BE2C (cell line): ENCODE data around the gene TEX13A.
"Not testable (repeated sequence)": the region's sequence is repeated elsewhere in the genome, so short reads cannot be mapped to it uniquely, and the experiment has no call there.

ENCODE experiments used
- DNase-seq: peaks from one replicate; pipeline ENCODE4 v3.0.0-alpha.2; 2020
- H3K27me3 ChIP-seq: fragments of 250-450 bp; sonication (Bioruptor Pico); 2 replicates; pipeline ENCODE4 v1.5.1; 2020; ENCODE audit warnings: mild to moderate bottlenecking
- H3K36me3 ChIP-seq: fragments of 250-450 bp; sonication (Bioruptor Pico); 2 replicates; pipeline ENCODE4 v1.5.1; 2020; ENCODE audit warnings: mild to moderate bottlenecking
- H3K4me1 ChIP-seq: fragments of 250-450 bp; sonication (Bioruptor Pico); 2 replicates; pipeline ENCODE4 v1.5.1; 2020
- H3K4me3 ChIP-seq: 2 replicates; pipeline ENCODE4 v1.5.1; 2011; ENCODE audit warnings: low read depth, low read length
- H3K9me3 ChIP-seq: fragments of 250-450 bp; sonication (Bioruptor Pico); 2 replicates; pipeline ENCODE4 v1.5.1; 2020
- TF ChIP-seq, protein P1 (sequence below): IDR thresholded peaks from 2 replicates; pipeline ENCODE4 v1.5.1; 2012; ENCODE audit warnings: mild to moderate bottlenecking, low read depth, low read length

Gene TEX13A

DNA sequence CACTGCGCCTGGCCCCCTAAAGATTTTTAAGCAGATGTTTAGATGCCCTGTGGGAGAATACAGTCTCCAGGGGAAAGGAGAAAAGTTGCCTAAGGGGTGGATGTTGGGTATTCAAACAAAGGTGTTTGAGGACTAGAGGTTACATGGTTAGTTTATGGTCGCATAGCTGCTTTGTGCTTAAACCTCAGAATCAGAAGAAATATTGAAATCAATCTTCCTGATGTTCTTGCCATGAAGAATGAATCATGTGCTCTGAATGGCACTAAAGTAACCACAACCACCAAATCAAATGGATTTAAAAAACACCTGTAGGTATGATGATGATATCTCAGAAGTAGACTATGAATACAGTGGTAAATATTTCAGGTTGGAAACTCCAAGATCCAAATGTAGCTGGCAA lies 42.7 kb upstream of the TEX13A start:
- H3K9me3 ChIP-seq, result no peaks in the 10 kb centered on the region
- no peaks in the 10 kb centered on the region for H3K4me1 ChIP-seq
- H3K27me3 ChIP-seq, result no peaks in the 10 kb centered on the region
- TF ChIP-seq, protein P1, sequence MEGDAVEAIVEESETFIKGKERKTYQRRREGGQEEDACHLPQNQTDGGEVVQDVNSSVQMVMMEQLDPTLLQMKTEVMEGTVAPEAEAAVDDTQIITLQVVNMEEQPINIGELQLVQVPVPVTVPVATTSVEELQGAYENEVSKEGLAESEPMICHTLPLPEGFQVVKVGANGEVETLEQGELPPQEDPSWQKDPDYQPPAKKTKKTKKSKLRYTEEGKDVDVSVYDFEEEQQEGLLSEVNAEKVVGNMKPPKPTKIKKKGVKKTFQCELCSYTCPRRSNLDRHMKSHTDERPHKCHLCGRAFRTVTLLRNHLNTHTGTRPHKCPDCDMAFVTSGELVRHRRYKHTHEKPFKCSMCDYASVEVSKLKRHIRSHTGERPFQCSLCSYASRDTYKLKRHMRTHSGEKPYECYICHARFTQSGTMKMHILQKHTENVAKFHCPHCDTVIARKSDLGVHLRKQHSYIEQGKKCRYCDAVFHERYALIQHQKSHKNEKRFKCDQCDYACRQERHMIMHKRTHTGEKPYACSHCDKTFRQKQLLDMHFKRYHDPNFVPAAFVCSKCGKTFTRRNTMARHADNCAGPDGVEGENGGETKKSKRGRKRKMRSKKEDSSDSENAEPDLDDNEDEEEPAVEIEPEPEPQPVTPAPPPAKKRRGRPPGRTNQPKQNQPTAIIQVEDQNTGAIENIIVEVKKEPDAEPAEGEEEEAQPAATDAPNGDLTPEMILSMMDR, result no peak
- H3K4me3 ChIP-seq, result no peak overlapping the region
- no peaks in the 10 kb centered on the region for H3K36me3 ChIP-seq
- DNase-seq, result no peak

DNA sequence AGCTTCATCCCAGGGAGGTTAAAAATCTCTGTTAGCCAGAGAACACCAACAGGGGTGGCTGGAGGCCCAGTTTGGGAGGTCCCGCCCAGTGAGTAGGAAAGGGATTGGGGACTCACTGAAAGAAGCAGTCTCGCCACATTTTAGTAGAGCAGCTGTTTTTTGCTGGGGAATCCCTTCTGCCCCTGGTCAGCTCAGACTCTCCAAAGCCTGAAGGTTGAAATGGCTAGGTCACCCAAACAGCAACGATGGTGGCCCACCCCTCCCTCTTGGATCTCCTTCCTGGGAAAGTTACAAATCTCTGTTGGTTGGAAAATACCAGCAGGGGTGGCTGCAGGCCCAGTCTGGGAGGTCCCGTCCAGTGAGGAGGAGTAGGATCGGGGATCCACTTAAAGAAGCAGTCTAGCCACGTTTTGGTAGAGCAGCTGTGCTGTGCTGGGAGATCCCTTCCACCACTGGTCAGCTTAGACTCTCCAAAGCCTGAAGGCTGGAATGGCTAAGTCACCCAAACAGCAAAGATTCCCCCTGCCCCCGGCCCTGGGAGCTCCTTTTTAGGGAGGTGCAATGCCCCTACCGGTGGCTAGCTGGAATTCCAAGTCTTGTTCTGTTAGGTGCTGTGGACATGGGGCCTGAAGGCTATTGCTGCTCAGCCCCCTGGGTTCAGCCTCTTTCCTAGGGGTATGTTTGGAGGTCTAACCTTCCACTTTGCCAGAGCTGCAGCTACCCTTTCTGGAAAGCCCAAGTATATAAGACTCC lies 40.0 kb upstream of the TEX13A start:
- TF ChIP-seq, protein P1, result no peak
- no peaks in the 10 kb centered on the region for H3K27me3 ChIP-seq
- H3K4me1 ChIP-seq, result no peaks in the 10 kb centered on the region
- no peak for DNase-seq
- H3K4me3 ChIP-seq, result no peak overlapping the region
- no peaks in the 10 kb centered on the region for H3K36me3 ChIP-seq
- H3K9me3 ChIP-seq, result no peaks in the 10 kb centered on the region

DNA sequence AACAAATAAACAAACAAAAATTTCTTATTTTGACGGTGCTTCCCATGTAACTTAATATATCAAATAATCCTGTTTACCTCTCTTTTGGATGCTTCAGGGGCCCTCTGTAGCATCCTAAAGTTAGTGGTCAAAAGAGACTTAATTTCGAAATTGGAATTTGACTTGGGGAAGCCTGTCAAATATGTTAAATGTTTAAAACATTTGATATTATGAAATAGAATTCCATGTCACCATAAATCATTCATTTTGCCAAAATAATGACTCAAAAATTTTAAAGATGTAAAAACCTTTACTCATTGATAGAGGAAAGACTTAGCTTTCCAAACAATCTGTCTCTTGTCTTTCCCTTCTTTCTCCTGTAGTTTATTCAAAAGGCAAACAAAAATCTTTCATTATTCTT lies 20.6 kb upstream of the TEX13A start:
- Histone ChIP-seq H3K27me3 (no peaks in the 10 kb centered on the region), H3K4me3 (no peak overlapping the region), H3K36me3 (no peaks in the 10 kb centered on the region), H3K4me1 (no peaks in the 10 kb centered on the region), H3K9me3 (no peaks in the 10 kb centered on the region)
- DNase-seq, result no peak
- TF ChIP-seq, protein P1, result no peak

DNA sequence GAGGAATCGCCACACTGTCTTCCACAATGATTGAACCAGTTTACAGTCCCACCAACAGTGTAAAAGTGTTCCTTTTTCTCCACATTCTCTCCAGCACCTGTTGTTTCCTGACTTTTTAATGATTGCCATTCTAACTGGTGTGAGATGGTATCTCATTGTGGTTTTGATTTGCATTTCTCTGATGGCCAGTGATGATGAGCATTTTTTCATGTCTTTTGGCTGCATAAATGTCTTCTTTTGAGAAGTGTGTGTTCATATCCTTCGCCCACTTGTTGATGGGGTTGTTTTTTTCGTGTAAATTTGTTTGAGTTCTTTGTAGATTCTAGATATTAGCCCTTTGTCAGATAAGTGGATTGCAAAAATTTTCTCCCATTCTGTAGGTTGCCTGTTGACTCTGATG lies 16.9 kb upstream of the TEX13A start:
- H3K36me3 ChIP-seq, H3K9me3 ChIP-seq, H3K27me3 ChIP-seq, DNase-seq, H3K4me3 ChIP-seq, H3K4me1 ChIP-seq: not testable (repeated sequence)

DNA sequence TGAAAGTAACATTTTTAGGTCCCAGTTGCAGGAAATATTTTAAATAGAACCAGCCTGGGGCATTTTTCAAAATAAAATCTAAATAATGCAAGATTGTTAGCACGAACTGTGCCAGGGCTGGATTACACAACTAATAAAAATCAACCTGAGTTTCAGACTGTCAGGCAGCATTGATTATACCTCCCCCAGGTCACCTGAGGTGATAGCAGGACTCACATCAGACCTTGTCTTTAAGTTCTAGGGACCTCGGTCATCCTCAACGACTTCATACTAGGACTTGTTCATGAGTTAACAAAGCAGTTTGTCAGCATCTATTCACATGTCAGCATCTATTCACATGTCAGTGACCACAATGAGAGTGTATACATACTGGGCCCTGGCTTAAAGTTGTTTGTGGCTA lies 8.7 kb upstream of the TEX13A start:
- Histone ChIP-seq H3K36me3 (no peaks in the 10 kb centered on the region), H3K27me3 (no peaks in the 10 kb centered on the region), H3K4me3 (no peak overlapping the region), H3K9me3 (no peaks in the 10 kb centered on the region), H3K4me1 (no peaks in the 10 kb centered on the region)
- DNase-seq, result no peak
- TF ChIP-seq, protein P1, result no peak

DNA sequence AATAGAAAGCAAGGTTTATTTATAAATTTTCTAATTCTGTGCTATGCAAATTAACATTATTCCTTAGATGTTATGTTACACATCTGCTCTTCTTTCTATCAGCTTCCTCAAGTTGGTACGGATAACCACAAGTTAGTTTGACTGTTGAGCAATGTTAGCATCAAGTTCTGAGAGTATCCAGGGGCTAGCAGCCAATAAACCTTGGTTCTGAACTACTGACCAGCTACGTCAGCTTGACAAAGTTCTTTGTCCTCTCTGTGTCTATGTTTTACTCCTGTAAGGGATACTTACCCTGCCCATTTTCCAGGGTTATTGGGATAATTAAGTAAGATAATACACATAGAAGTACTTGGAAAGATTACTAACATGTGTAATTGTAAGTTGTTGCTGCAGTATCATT lies 8.1 kb upstream of the TEX13A start:
- Histone ChIP-seq H3K9me3 (no peaks in the 10 kb centered on the region), H3K36me3 (no peaks in the 10 kb centered on the region), H3K4me3 (no peak overlapping the region), H3K27me3 (no peaks in the 10 kb centered on the region), H3K4me1 (no peaks in the 10 kb centered on the region)
- TF ChIP-seq, protein P1, result no peak
- DNase-seq, result no peak
